NCI-H146 treated with DMSO at 0.1 percent for 48 hours (cell line): ENCODE results near the gene SNCAIP.
A peak's percentile ranks its signal among the peaks of the same experiment; 100 is the strongest.

ENCODE experiments used
- DNase-seq: peaks from one replicate; lab custom pipeline; 2025; ENCODE audit not compliant: unreplicated experiment; lab: John Stamatoyannopoulos, UW

SNCAIP gene

DNA sequence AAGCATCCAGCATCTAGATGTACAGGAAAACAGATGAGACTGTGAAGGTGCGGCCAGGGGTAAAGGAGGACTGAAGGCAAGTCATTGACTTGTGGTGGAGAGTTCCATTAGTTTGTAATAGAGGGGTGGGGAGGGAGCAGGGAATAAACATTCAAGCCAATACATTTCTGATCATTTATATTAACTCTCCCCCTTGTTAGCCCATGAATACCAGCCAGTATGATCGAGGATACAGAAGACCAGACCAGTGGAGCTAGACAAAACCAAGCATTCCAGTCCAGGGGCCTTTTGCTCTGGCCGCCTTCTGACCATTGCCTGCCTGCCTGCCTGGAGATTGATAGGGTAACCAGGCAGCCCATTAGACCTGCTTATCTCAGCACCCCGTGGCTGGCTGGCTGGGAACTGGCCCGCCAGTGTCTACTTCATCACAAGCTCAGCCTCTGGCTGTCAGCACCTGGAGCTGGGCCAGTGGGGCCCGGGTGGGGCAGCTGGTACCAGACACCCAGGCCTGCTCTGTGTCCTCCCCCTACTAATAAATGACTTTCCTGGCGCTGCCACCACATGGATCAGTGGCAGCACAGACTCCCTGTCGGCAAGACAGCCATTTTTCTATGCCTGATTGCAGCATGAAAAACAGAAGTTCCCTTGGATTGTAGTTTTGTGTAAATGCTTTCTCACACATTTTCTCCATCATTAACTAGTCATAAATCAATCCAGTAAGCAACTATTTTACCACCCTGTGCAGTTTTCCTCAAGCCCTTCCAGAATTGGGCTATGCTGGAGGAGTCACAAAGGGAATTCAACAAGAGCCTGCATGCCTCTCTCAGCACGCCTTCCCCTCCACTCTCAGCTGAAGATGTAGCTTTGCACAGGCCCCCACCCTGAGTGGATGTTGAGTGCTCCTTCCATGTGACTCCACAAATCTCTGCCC lies 181.3 kb downstream of the SNCAIP start:
- peak; percentile 14 for DNase-seq

GRCh38 chr5:122494109-122494508 lies 182.1 kb downstream of the SNCAIP start:
- DNase-seq, result no peak

DNA sequence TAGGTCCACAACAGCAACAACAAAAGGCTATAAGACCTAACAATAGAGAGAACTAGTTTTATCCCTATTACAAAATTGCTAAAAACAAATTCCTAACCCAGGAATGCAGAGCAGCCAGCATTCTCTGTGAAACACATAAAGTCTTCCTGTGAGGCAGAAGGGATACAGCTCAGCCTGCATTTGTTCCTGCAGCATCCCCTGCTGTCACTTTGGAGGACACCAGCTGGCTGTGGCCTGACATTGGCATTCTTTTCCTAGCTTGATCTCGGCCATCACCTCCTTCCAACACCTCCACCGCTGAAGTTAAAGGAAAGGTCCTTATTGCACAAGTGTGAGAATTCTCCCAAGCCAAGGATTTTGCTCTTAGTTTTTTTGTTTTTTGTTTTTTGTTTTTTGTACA lies 186.1 kb downstream of the SNCAIP start:
- DNase-seq, result no peak

GRCh38 chr5:122499585-122499984 lies 187.5 kb downstream of the SNCAIP start:
- DNase-seq, result no peak

DNA sequence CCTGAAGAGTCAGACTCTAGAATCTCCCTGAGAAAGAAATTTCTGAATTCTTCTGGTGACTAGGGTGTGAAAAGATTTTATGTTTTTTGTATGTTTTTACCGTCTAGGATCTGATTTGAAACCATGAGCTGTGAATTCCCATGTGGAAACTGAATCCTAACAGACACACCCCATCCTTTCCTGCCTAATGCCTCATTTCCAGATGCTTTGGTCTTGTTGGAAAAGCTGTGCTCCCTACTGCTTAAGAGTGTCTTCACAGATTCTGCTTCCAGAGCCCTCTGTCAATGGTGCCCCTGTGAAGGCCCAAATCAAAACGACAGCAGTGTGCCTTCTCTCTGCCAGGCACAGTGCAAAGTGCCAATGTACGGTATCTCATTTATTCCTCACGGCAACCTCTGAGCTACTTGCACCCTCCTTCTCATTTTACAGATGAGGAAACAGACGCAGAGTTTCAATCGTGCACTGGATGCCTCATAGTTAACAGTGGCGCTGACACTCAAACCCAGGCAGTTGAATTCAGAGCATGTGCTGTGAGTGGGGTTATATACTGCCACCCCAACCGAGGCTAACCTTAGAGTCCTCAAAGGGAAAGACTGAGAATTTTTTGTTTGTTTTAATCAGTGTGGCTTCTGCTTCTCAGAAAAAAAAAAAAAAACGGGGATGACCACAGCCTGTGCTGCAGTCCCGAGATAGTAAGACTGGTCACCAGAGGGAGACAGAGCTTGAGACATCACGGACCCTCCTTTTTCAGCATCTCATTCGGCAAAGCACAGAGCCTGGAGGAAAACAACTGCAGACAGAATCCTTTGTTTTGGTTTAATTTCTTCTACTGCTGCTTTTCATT lies 188.4 kb downstream of the SNCAIP start:
- peak; percentile 23 for DNase-seq

GRCh38 chr5:122501089-122501435 lies 189.0 kb downstream of the SNCAIP start:
- DNase-seq, result no peak

- no peak for DNase-seq
Measured at GRCh38 chr5:122507045-122507444, 195.0 kb downstream of the SNCAIP start.

GRCh38 chr5:122507581-122507980 lies 195.5 kb downstream of the SNCAIP start:
- no peak for DNase-seq

- DNase-seq, result no peak
Measured at GRCh38 chr5:122508623-122509022, 196.6 kb downstream of the SNCAIP start.
